IPS-11a (cell line): ENCODE results near the gene MPZ.
A peak's percentile ranks its signal among the peaks of the same experiment; 100 is the strongest.

Experiments used
- H3K4me3 ChIP-seq: one replicate; pipeline ENCODE4 v1.5.1; 2013; ENCODE audit warnings: low read depth, low read length, control low read depth

The MPZ gene

GRCh38 chr1:161300478-161300877 lies 9.3 kb downstream of the MPZ start:
- H3K4me3 ChIP-seq: no peak overlapping the region

- H3K4me3 ChIP-seq: no peak overlapping the region
Measured at GRCh38 chr1:161299347-161299746, 10.4 kb downstream of the MPZ start.

GRCh38 chr1:161298116-161298515 lies 11.7 kb downstream of the MPZ start:
- H3K4me3 ChIP-seq: no peak overlapping the region

GRCh38 chr1:161297415-161297814 lies 12.4 kb downstream of the MPZ start:
- H3K4me3 ChIP-seq: no peak overlapping the region

GRCh38 chr1:161290779-161291178 lies 19.0 kb downstream of the MPZ start:
- H3K4me3 ChIP-seq: no peak overlapping the region

GRCh38 chr1:161287482-161288054 lies 22.2 kb downstream of the MPZ start:
- no peak overlapping the region for H3K4me3 ChIP-seq

- H3K4me3 ChIP-seq: no peak overlapping the region
Measured at GRCh38 chr1:161285521-161285920, 24.2 kb downstream of the MPZ start.

GRCh38 chr1:161285113-161285512 lies 24.7 kb downstream of the MPZ start:
- no peak overlapping the region for H3K4me3 ChIP-seq

- no peak overlapping the region for H3K4me3 ChIP-seq
Measured at GRCh38 chr1:161282991-161283390, 26.8 kb downstream of the MPZ start.

GRCh38 chr1:161274874-161275273 lies 34.9 kb downstream of the MPZ start:
- H3K4me3 ChIP-seq: no peak overlapping the region

GRCh38 chr1:161273402-161273801 lies 36.4 kb downstream of the MPZ start:
- no peak overlapping the region for H3K4me3 ChIP-seq

GRCh38 chr1:161267321-161267720 lies 42.4 kb downstream of the MPZ start:
- H3K4me3 ChIP-seq: no peak overlapping the region

- no peak overlapping the region for H3K4me3 ChIP-seq
Measured at GRCh38 chr1:161266836-161267235, 42.9 kb downstream of the MPZ start.

- H3K4me3 ChIP-seq: no peak overlapping the region
Measured at GRCh38 chr1:161266202-161266601, 43.6 kb downstream of the MPZ start.

- H3K4me3 ChIP-seq: no peak overlapping the region
Measured at GRCh38 chr1:161265305-161265704, 44.5 kb downstream of the MPZ start.

- no peak overlapping the region for H3K4me3 ChIP-seq
Measured at GRCh38 chr1:161261261-161262235, 48.2 kb downstream of the MPZ start.

- no peak overlapping the region for H3K4me3 ChIP-seq
Measured at GRCh38 chr1:161260376-161261260, 49.1 kb downstream of the MPZ start.

GRCh38 chr1:161259765-161260164 lies 50.0 kb downstream of the MPZ start:
- H3K4me3 ChIP-seq: no peak overlapping the region

GRCh38 chr1:161259345-161259702 lies 50.4 kb downstream of the MPZ start:
- peak overlapping the region; percentile 66 for H3K4me3 ChIP-seq

- peak within 1 kb of the TSS; percentile 66 for H3K4me3 ChIP-seq
Measured at GRCh38 chr1:161258439-161259344, 51.1 kb downstream of the MPZ start, which contains the start of gene PCP4L1. Gene PCP4L1, plus strand, starts transcription at chr1:161258745. Its CDS starts 230 bp downstream, at chr1:161258975.
